ENCODE measurements around the gene ACP7. TPM values are rescaled to one million over a fixed set of nuclear protein-coding genes. Genes with fewer than 3 reads are reported as not detected.
A peak's percentile ranks its signal among the peaks of the same experiment; 100 is the strongest.

Gene ACP7
- total and polyA plus RNA-seq, 2 donors (not counting 1 experiment from before 2014, with no cell fraction given): not detected

- Histone ChIP-seq H3K27me3 (ENCODE audit: control insufficient read depth, insufficient read depth, low read length) (peaks cover 22% of the 10 kb centered on the region), H3K27ac (ENCODE audit: insufficient read depth, low read length) (no peak overlapping the region), H3K4me1 (ENCODE audit: control insufficient read depth, extremely low read depth, insufficient read depth, low read length) (no peaks in the 10 kb centered on the region), H4K20me1 (ENCODE audit: control insufficient read depth, extremely low read depth, insufficient read depth, low read length) (no peaks in the 10 kb centered on the region), H3K4me3 (replicated peaks in 1 of 4; ENCODE audit: control extremely low read depth in 1 of 4, insufficient read depth in 1 of 4, low read depth in 3 of 4, low read length in 4 of 4) (no peak overlapping the region), H3K36me3 (ENCODE audit: control insufficient read depth, insufficient read depth, low read length) (no peaks in the 10 kb centered on the region), H3K4me2 (ENCODE audit: extremely low read depth, insufficient read depth, low read length) (no peak overlapping the region), H3K79me2 (ENCODE audit: control insufficient read depth, insufficient read depth, low read length) (no peaks in the 10 kb centered on the region), H3K9ac (ENCODE audit: insufficient read depth, low read length) (no peak overlapping the region), H2AFZ (ENCODE audit: low read length) (no peak overlapping the region), H3K9me3 (ENCODE audit: control insufficient read depth, insufficient read depth, low read depth, low read length) (no peaks in the 10 kb centered on the region)
- TF ChIP-seq EZH2 (IDR thresholded peaks at IDR 0.05; ENCODE audit: low read length, missing control alignments) (no peak), CTCF (conservative IDR thresholded peaks at IDR 0.05 in 1 of 2, IDR thresholded peaks at IDR 0.05 in 1 of 2; ENCODE audit: low read depth in 1 of 2, low read length in 2 of 2) (no peak)
- DNase-seq (ENCODE audit: low read depth in 2 of 2): no peak
Measured at GRCh38 chr19:39082167-39082566, 2.0 kb upstream of the ACP7 start.

GRCh38 chr19:39082745-39083598 is 1.2 kb upstream of the ACP7 start:
- Histone ChIP-seq H4K20me1 (ENCODE audit: control insufficient read depth, extremely low read depth, insufficient read depth, low read length) (no peaks in the 10 kb centered on the region), H3K27me3 (ENCODE audit: control insufficient read depth, insufficient read depth, low read length) (peaks cover 22% of the 10 kb centered on the region), H3K9ac (ENCODE audit: insufficient read depth, low read length) (no peak overlapping the region), H2AFZ (ENCODE audit: low read length) (no peak overlapping the region), H3K9me3 (ENCODE audit: control insufficient read depth, insufficient read depth, low read depth, low read length) (no peaks in the 10 kb centered on the region), H3K4me1 (ENCODE audit: control insufficient read depth, extremely low read depth, insufficient read depth, low read length) (no peaks in the 10 kb centered on the region), H3K4me3 (replicated peaks in 1 of 4; ENCODE audit: control extremely low read depth in 1 of 4, insufficient read depth in 1 of 4, low read depth in 3 of 4, low read length in 4 of 4) (no peak overlapping the region), H3K36me3 (ENCODE audit: control insufficient read depth, insufficient read depth, low read length) (no peaks in the 10 kb centered on the region), H3K27ac (ENCODE audit: insufficient read depth, low read length) (no peak overlapping the region), H3K79me2 (ENCODE audit: control insufficient read depth, insufficient read depth, low read length) (no peaks in the 10 kb centered on the region), H3K4me2 (ENCODE audit: extremely low read depth, insufficient read depth, low read length) (no peak overlapping the region)
- TF ChIP-seq EZH2 (IDR thresholded peaks at IDR 0.05; ENCODE audit: low read length, missing control alignments): no peak
- no peak for TF ChIP-seq CTCF (conservative IDR thresholded peaks at IDR 0.05 in 1 of 2, IDR thresholded peaks at IDR 0.05 in 1 of 2; ENCODE audit: low read depth in 1 of 2, low read length in 2 of 2)
- DNase-seq (ENCODE audit: low read depth in 2 of 2): no peak

- Histone ChIP-seq H4K20me1 (ENCODE audit: control insufficient read depth, extremely low read depth, insufficient read depth, low read length) (no peaks in the 10 kb centered on the region), H3K36me3 (ENCODE audit: control insufficient read depth, insufficient read depth, low read length) (no peaks in the 10 kb centered on the region), H3K9ac (ENCODE audit: insufficient read depth, low read length) (no peak overlapping the region), H3K4me1 (ENCODE audit: control insufficient read depth, extremely low read depth, insufficient read depth, low read length) (no peaks in the 10 kb centered on the region), H3K79me2 (ENCODE audit: control insufficient read depth, insufficient read depth, low read length) (no peaks in the 10 kb centered on the region), H3K9me3 (ENCODE audit: control insufficient read depth, insufficient read depth, low read depth, low read length) (no peaks in the 10 kb centered on the region), H3K4me2 (ENCODE audit: extremely low read depth, insufficient read depth, low read length) (peak overlapping the region; percentile 63), H3K27ac (ENCODE audit: insufficient read depth, low read length) (no peak overlapping the region), H2AFZ (ENCODE audit: low read length) (no peak overlapping the region), H3K27me3 (ENCODE audit: control insufficient read depth, insufficient read depth, low read length) (peaks cover 22% of the 10 kb centered on the region), H3K4me3 (replicated peaks in 1 of 4; ENCODE audit: control extremely low read depth in 1 of 4, insufficient read depth in 1 of 4, low read depth in 3 of 4, low read length in 4 of 4) (peak overlapping the region in 1 of 4 experiments; percentile 44)
- peak in 1 of 2 donors; percentile 5 for DNase-seq (ENCODE audit: low read depth in 2 of 2)
- TF ChIP-seq CTCF (conservative IDR thresholded peaks at IDR 0.05 in 1 of 2, IDR thresholded peaks at IDR 0.05 in 1 of 2; ENCODE audit: low read depth in 1 of 2, low read length in 2 of 2): no peak
- no peak for TF ChIP-seq EZH2 (IDR thresholded peaks at IDR 0.05; ENCODE audit: low read length, missing control alignments)
Measured at GRCh38 chr19:39083599-39083982, 577 bp upstream of the ACP7 start.

All from fibroblast of lung (primary cell).